ENCODE measurements around the gene ZPBP2.
"Not testable (repeated sequence)": the region's sequence is repeated elsewhere in the genome, so short reads cannot be mapped to it uniquely, and the experiment has no call there.

ZPBP2 gene

GRCh38 chr17:39863244-39863917, 4.6 kb upstream of the ZPBP2 start:
- peak overlapping the region; percentile 22 for H3K4me3 ChIP-seq (ENCODE audit: low read length)
- H3K4me1 ChIP-seq (ENCODE audit: control insufficient read depth, low read depth, low read length): no peaks in the 10 kb centered on the region
- H3K27me3 ChIP-seq (ENCODE audit: control insufficient read depth, insufficient read depth, low read length): peaks cover 64% of the 10 kb centered on the region
- H3K27ac ChIP-seq (ENCODE audit: low read length): no peak overlapping the region
- H3K9me3 ChIP-seq (ENCODE audit: control insufficient read depth, low read depth, low read length): no peaks in the 10 kb centered on the region
- peak overlapping the region; percentile 28 for H3K9ac ChIP-seq (ENCODE audit: low read length)
- no peaks in the 10 kb centered on the region for H3K36me3 ChIP-seq (ENCODE audit: control insufficient read depth, low read depth, low read length)

- H3K9me3 ChIP-seq (ENCODE audit: control insufficient read depth, low read depth, low read length): no peaks in the 10 kb centered on the region
- H3K27ac ChIP-seq (ENCODE audit: low read length): no peak within 1 kb of the TSS
- peak within 1 kb of the TSS; percentile 22 for H3K4me3 ChIP-seq (ENCODE audit: low read length)
- no peaks in the 10 kb centered on the region for H3K36me3 ChIP-seq (ENCODE audit: control insufficient read depth, low read depth, low read length)
- H3K9ac ChIP-seq (ENCODE audit: low read length): peak within 1 kb of the TSS; percentile 28
- peaks cover 64% of the 10 kb centered on the region for H3K27me3 ChIP-seq (ENCODE audit: control insufficient read depth, insufficient read depth, low read length)
- no peaks in the 10 kb centered on the region for H3K4me1 ChIP-seq (ENCODE audit: control insufficient read depth, low read depth, low read length)
Measured at GRCh38 chr17:39863918-39864746, 3.9 kb upstream of the ZPBP2 start, which contains the start of gene IKZF3. IKZF3 (minus strand) TSS chr17:39864312; CDS start chr17:39864126, 186 bp downstream.

- Histone ChIP-seq H3K4me3 (ENCODE audit: low read length) (no peak overlapping the region), H3K9ac (ENCODE audit: low read length) (no peak overlapping the region), H3K9me3 (ENCODE audit: control insufficient read depth, low read depth, low read length) (no peaks in the 10 kb centered on the region), H3K27ac (ENCODE audit: low read length) (no peak overlapping the region), H3K27me3 (ENCODE audit: control insufficient read depth, insufficient read depth, low read length) (peaks cover 60% of the 10 kb centered on the region), H3K36me3 (ENCODE audit: control insufficient read depth, low read depth, low read length) (no peaks in the 10 kb centered on the region), H3K4me1 (ENCODE audit: control insufficient read depth, low read depth, low read length) (no peaks in the 10 kb centered on the region)
Measured at GRCh38 chr17:39866013-39866730, 1.8 kb upstream of the ZPBP2 start.

- Histone ChIP-seq H3K4me3 (ENCODE audit: low read length) (no peak overlapping the region), H3K27ac (ENCODE audit: low read length) (no peak overlapping the region), H3K4me1 (ENCODE audit: control insufficient read depth, low read depth, low read length) (no peaks in the 10 kb centered on the region), H3K9ac (ENCODE audit: low read length) (no peak overlapping the region), H3K27me3 (ENCODE audit: control insufficient read depth, insufficient read depth, low read length) (peaks cover 54% of the 10 kb centered on the region), H3K36me3 (ENCODE audit: control insufficient read depth, low read depth, low read length) (no peaks in the 10 kb centered on the region), H3K9me3 (ENCODE audit: control insufficient read depth, low read depth, low read length) (no peaks in the 10 kb centered on the region)
Measured at GRCh38 chr17:39867084-39867879, 720 bp upstream of the ZPBP2 start.

GRCh38 chr17:39868554-39868942, 546 bp downstream of the ZPBP2 start:
- Histone ChIP-seq H3K36me3 (ENCODE audit: control insufficient read depth, low read depth, low read length) (no peaks in the 10 kb centered on the region), H3K27ac (ENCODE audit: low read length) (no peak overlapping the region), H3K4me1 (ENCODE audit: control insufficient read depth, low read depth, low read length) (no peaks in the 10 kb centered on the region), H3K27me3 (ENCODE audit: control insufficient read depth, insufficient read depth, low read length) (peaks cover 42% of the 10 kb centered on the region), H3K9ac (ENCODE audit: low read length) (no peak overlapping the region), H3K9me3 (ENCODE audit: control insufficient read depth, low read depth, low read length) (no peaks in the 10 kb centered on the region), H3K4me3 (ENCODE audit: low read length) (no peak overlapping the region)

GRCh38 chr17:39870776-39871175, 2.8 kb downstream of the ZPBP2 start:
- H3K36me3 ChIP-seq (ENCODE audit: control insufficient read depth, low read depth, low read length): no peaks in the 10 kb centered on the region

GRCh38 chr17:39871801-39872200, 3.8 kb downstream of the ZPBP2 start:
- H3K4me3 ChIP-seq (ENCODE audit: low read length): no peak overlapping the region
- H3K4me1 ChIP-seq (ENCODE audit: control insufficient read depth, low read depth, low read length): no peaks in the 10 kb centered on the region
- peaks cover 9% of the 10 kb centered on the region for H3K27me3 ChIP-seq (ENCODE audit: control insufficient read depth, insufficient read depth, low read length)
- H3K9ac ChIP-seq (ENCODE audit: low read length): no peak overlapping the region
- H3K36me3 ChIP-seq (ENCODE audit: control insufficient read depth, low read depth, low read length): no peaks in the 10 kb centered on the region
- no peaks in the 10 kb centered on the region for H3K9me3 ChIP-seq (ENCODE audit: control insufficient read depth, low read depth, low read length)
- no peak overlapping the region for H3K27ac ChIP-seq (ENCODE audit: low read length)

More at GRCh38 chr17:39870776-39871175, 2.8 kb downstream of the ZPBP2 start:
- Histone ChIP-seq H3K27me3 (ENCODE audit: control insufficient read depth, insufficient read depth, low read length) (peaks cover 20% of the 10 kb centered on the region), H3K27ac (ENCODE audit: low read length) (no peak overlapping the region), H3K9ac (ENCODE audit: low read length) (no peak overlapping the region), H3K9me3 (ENCODE audit: control insufficient read depth, low read depth, low read length) (no peaks in the 10 kb centered on the region), H3K4me3 (ENCODE audit: low read length) (no peak overlapping the region), H3K4me1 (ENCODE audit: control insufficient read depth, low read depth, low read length) (no peaks in the 10 kb centered on the region)

- H3K4me3 ChIP-seq (ENCODE audit: low read length): no peak overlapping the region
- no peaks in the 10 kb centered on the region for H3K36me3 ChIP-seq (ENCODE audit: control insufficient read depth, low read depth, low read length)
- no peak overlapping the region for H3K27ac ChIP-seq (ENCODE audit: low read length)
- no peak overlapping the region for H3K9ac ChIP-seq (ENCODE audit: low read length)
- H3K4me1 ChIP-seq (ENCODE audit: control insufficient read depth, low read depth, low read length): no peaks in the 10 kb centered on the region
- H3K9me3 ChIP-seq (ENCODE audit: control insufficient read depth, low read depth, low read length): no peaks in the 10 kb centered on the region
- no peaks in the 10 kb centered on the region for H3K27me3 ChIP-seq (ENCODE audit: control insufficient read depth, insufficient read depth, low read length)
Measured at GRCh38 chr17:39872751-39873150, 4.7 kb downstream of the ZPBP2 start.

- not testable (repeated sequence) for H3K27me3 ChIP-seq (ENCODE audit: control insufficient read depth, insufficient read depth, low read length); H3K9me3 ChIP-seq (ENCODE audit: control insufficient read depth, low read depth, low read length); H3K27ac ChIP-seq (ENCODE audit: low read length); H3K9ac ChIP-seq (ENCODE audit: low read length); H3K36me3 ChIP-seq (ENCODE audit: control insufficient read depth, low read depth, low read length); H3K4me3 ChIP-seq (ENCODE audit: low read length); H3K4me1 ChIP-seq (ENCODE audit: control insufficient read depth, low read depth, low read length)
Measured at GRCh38 chr17:39886102-39886501, 18.1 kb downstream of the ZPBP2 start.

- H3K27ac ChIP-seq (ENCODE audit: low read length): no peak overlapping the region
- H3K36me3 ChIP-seq (ENCODE audit: control insufficient read depth, low read depth, low read length): no peaks in the 10 kb centered on the region
- no peak overlapping the region for H3K4me3 ChIP-seq (ENCODE audit: low read length)
- H3K4me1 ChIP-seq (ENCODE audit: control insufficient read depth, low read depth, low read length): no peaks in the 10 kb centered on the region
- H3K9me3 ChIP-seq (ENCODE audit: control insufficient read depth, low read depth, low read length): no peaks in the 10 kb centered on the region
- no peaks in the 10 kb centered on the region for H3K27me3 ChIP-seq (ENCODE audit: control insufficient read depth, insufficient read depth, low read length)
- no peak overlapping the region for H3K9ac ChIP-seq (ENCODE audit: low read length)
Measured at GRCh38 chr17:39887078-39887477, 19.1 kb downstream of the ZPBP2 start.

- Histone ChIP-seq H3K36me3 (ENCODE audit: control insufficient read depth, low read depth, low read length) (no peaks in the 10 kb centered on the region), H3K4me1 (ENCODE audit: control insufficient read depth, low read depth, low read length) (no peaks in the 10 kb centered on the region), H3K27me3 (ENCODE audit: control insufficient read depth, insufficient read depth, low read length) (no peaks in the 10 kb centered on the region), H3K9ac (ENCODE audit: low read length) (no peak overlapping the region), H3K27ac (ENCODE audit: low read length) (no peak overlapping the region), H3K4me3 (ENCODE audit: low read length) (no peak overlapping the region), H3K9me3 (ENCODE audit: control insufficient read depth, low read depth, low read length) (no peaks in the 10 kb centered on the region)
Measured at GRCh38 chr17:39889200-39889599, 21.2 kb downstream of the ZPBP2 start.

Data from iPS-18a (cell line).